Breast epithelium (tissue), 3 donors: ENCODE data around the gene HELZ.

Experiments used
- POLR2A ChIP-seq: fragments of 450-650 bp; IDR thresholded peaks from one replicate; pipeline ENCODE4 v1.6.1; 2016; ENCODE audit warnings: antibody characterized with exemption, mild to moderate bottlenecking, moderate library complexity
- TF ChIP-seq, protein P1 (sequence below), 3 donors: fragments of 450-650 bp; IDR thresholded peaks; one replicate each; pipeline ENCODE4 v1.5.1; 2016 to 2017; ENCODE audit warnings: antibody characterized with exemption in 3 of 3, mild to moderate bottlenecking in 3 of 3, moderate library complexity in 3 of 3

DNA sequence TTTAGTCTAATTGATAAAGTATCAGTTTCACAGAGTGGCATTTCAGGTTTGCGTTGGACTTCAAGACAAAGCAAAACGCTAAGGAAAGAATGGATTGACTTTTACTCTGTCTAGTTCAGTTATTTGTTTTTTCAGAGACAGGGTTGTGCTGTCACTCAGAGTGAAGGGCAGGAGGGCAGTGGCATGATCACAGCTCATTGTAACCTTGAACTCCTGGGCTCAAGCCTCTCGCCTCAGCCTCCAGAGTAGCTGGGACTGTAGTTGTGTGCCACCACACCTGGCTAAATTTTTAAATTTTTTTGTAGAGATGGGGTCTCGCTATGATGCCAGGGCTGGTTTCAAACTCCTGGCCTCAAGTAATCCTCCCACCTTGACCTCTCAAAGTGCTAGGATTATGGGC, 114.2 kb downstream of the HELZ start:
- TF ChIP-seq, protein P1, sequence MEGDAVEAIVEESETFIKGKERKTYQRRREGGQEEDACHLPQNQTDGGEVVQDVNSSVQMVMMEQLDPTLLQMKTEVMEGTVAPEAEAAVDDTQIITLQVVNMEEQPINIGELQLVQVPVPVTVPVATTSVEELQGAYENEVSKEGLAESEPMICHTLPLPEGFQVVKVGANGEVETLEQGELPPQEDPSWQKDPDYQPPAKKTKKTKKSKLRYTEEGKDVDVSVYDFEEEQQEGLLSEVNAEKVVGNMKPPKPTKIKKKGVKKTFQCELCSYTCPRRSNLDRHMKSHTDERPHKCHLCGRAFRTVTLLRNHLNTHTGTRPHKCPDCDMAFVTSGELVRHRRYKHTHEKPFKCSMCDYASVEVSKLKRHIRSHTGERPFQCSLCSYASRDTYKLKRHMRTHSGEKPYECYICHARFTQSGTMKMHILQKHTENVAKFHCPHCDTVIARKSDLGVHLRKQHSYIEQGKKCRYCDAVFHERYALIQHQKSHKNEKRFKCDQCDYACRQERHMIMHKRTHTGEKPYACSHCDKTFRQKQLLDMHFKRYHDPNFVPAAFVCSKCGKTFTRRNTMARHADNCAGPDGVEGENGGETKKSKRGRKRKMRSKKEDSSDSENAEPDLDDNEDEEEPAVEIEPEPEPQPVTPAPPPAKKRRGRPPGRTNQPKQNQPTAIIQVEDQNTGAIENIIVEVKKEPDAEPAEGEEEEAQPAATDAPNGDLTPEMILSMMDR (IDR thresholded peaks at IDR 0.05), result no peak
- TF ChIP-seq POLR2A, result no peak
